ENCODE data around the gene CHMP1B.

CHMP1B gene

DNA sequence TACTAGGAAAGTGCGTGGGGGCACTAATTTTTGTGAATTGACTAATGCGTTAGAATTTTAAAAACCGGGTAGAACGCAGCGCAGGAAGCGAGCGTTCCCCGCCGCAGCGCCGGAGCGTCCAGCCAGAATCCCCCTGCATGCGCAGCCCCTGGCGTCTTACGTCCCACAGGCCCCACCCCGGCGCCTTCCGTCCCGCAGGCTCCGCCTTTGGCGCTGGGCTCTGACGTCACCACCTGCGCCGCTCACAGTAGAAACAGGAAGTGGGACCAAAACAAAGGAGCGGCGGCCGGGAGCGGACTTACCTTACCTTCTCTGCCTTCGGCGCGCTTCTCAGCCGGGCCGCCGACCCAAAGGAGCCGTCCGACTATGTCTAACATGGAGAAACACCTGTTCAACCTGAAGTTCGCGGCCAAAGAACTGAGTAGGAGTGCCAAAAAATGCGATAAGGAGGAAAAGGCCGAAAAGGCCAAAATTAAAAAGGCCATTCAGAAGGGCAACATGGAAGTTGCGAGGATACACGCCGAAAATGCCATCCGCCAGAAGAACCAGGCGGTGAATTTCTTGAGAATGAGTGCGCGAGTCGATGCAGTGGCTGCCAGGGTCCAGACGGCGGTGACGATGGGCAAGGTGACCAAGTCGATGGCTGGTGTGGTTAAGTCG, at the start of gene CHMP1B:
CHMP1B (plus strand) TSS at position 268 of the 660 bp plus-strand sequence; CDS start at position 367, 99 bp downstream.
- Mint-ChIP-seq H3K27ac (peak within 1 kb of the TSS; percentile 99), H3K4me1 (ENCODE audit: low read depth) (peaks cover 36% of the 10 kb centered on the region), H3K4me3 (peak within 1 kb of the TSS; percentile 100), H3K36me3 (ENCODE audit: low read depth) (peaks cover 32% of the 10 kb centered on the region), H3K9me3 (no peaks in the 10 kb centered on the region), H3K27me3 (peaks cover 8% of the 10 kb centered on the region)
- intact Hi-C loops (cut with micrococcal nuclease) = loop anchor here (2.0 kb wide), 3 partner anchors 58 to 458 kb away; partner anchors contain the start of genes IMPA2, MPPE1 and TUBB6

DNA sequence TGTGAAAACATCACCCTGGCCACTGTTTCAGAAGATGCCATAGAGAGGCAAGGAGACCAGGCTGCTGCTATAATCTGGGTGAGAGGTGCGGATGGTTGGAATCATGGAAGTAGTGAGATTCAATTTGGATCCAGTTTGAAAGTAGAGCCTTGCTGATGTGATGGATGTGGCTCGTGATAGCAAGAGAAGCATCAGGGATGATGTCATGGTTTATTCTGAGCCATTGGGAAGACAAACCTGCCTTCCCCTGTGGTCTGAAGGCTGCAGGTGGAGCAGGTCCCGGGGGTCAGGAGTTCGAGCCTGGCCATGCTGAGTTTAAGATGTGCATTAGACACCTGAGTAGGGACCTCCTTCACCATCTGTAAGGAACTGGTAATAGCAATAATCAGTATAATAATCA, 49.6 kb upstream of the CHMP1B start:
- intact Hi-C loops (cut with micrococcal nuclease) = no loop called here
- Mint-ChIP-seq H3K4me3 (no peak overlapping the region), H3K36me3 (ENCODE audit: low read depth) (no peaks in the 10 kb centered on the region), H3K27me3 (peaks cover 8% of the 10 kb centered on the region), H3K9me3 (no peaks in the 10 kb centered on the region), H3K27ac (no peak overlapping the region), H3K4me1 (ENCODE audit: low read depth) (no peaks in the 10 kb centered on the region)

- no peaks in the 10 kb centered on the region for H3K36me3 Mint-ChIP-seq (ENCODE audit: low read depth)
- intact Hi-C loops (cut with micrococcal nuclease) = no loop called here
- no peaks in the 10 kb centered on the region for H3K4me1 Mint-ChIP-seq (ENCODE audit: low read depth)
- peaks cover 8% of the 10 kb centered on the region for H3K27me3 Mint-ChIP-seq
- no peak overlapping the region for H3K4me3 Mint-ChIP-seq
- no peak overlapping the region for H3K27ac Mint-ChIP-seq
- H3K9me3 Mint-ChIP-seq = no peaks in the 10 kb centered on the region
Measured at GRCh38 chr18:11802158-11802557, 49.1 kb upstream of the CHMP1B start.

GRCh38 chr18:11802586-11802985, 48.6 kb upstream of the CHMP1B start:
- H3K4me3 Mint-ChIP-seq = no peak overlapping the region
- H3K27me3 Mint-ChIP-seq = peaks cover 5% of the 10 kb centered on the region
- H3K9me3 Mint-ChIP-seq = no peaks in the 10 kb centered on the region
- H3K36me3 Mint-ChIP-seq (ENCODE audit: low read depth) = no peaks in the 10 kb centered on the region
- no peak overlapping the region for H3K27ac Mint-ChIP-seq
- intact Hi-C loops (cut with micrococcal nuclease) = no loop called here
- no peaks in the 10 kb centered on the region for H3K4me1 Mint-ChIP-seq (ENCODE audit: low read depth)

- H3K4me1 Mint-ChIP-seq (ENCODE audit: low read depth) = no peaks in the 10 kb centered on the region
Measured at GRCh38 chr18:11807233-11807632, 44.0 kb upstream of the CHMP1B start.

DNA sequence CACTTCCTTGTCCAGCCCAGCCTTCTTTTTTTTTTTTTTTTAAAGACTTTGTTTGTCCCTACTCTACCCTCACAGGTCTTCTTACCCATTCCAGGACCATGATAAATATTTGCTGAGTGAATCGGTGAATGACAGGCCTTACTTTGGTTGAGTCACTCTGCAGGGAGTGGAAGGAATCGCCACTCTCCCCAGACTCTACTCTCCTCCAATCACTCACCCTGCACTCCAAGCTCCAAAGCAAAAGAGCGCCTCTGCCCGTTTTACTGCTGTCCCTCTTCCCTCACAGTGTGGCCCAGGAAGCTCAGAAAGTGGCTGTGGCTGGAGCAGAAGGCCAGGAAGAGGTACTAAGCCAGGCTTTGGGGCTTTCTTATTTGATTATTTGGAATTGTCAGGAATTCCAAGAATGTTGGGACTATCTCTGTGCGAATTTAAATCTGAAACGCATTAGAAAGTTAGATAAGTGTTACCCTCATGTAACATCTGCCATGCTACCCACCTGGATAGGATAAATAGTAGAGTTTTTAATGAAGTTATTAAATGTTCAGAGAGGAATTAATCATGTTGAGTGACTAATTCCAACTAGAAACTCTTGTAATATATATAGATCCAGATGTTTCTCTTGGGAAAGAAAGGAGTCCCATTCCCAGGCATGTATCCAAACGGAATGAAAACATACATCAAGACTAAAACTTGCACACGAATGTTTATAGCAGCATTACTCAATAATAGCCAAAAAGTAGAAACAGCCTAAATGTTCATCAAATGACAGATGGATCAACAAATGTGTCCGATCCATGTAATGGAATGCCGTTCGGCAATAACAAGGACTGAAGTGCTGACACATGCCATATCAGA, 43.0 kb upstream of the CHMP1B start:
- H3K9me3 Mint-ChIP-seq = no peaks in the 10 kb centered on the region
- intact Hi-C loops (cut with micrococcal nuclease) = no loop called here
- no peaks in the 10 kb centered on the region for H3K36me3 Mint-ChIP-seq (ENCODE audit: low read depth)
- no peak overlapping the region for H3K4me3 Mint-ChIP-seq
- H3K4me1 Mint-ChIP-seq (ENCODE audit: low read depth) = no peaks in the 10 kb centered on the region
- peaks cover 6% of the 10 kb centered on the region for H3K27me3 Mint-ChIP-seq
- H3K27ac Mint-ChIP-seq = no peak overlapping the region

More at GRCh38 chr18:11807233-11807632, 44.0 kb upstream of the CHMP1B start:
- peaks cover 6% of the 10 kb centered on the region for H3K27me3 Mint-ChIP-seq
- H3K27ac Mint-ChIP-seq = no peak overlapping the region
- H3K9me3 Mint-ChIP-seq = no peaks in the 10 kb centered on the region
- intact Hi-C loops (cut with micrococcal nuclease) = no loop called here
- no peaks in the 10 kb centered on the region for H3K36me3 Mint-ChIP-seq (ENCODE audit: low read depth)
- H3K4me3 Mint-ChIP-seq = no peak overlapping the region

DNA sequence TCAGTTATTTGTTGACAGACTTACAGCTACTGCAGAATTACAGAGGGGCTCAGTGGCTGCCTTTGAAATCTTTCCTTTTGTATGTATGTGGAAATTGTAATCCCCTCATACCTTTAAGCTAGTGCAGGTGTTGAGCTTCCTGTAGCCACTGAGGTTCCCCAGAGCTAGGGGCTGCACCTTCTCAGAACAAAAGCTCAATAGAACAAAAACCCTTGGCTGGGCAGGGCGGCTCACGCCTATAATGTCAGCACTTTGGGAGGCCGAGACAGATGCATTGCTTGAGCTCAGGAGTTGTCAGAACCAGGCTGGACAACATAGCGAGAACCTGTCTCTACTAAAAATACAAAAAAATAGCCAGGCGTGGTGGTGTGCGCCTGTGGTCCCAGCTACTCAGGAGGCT, 41.3 kb upstream of the CHMP1B start:
- Mint-ChIP-seq H3K4me3 (no peak overlapping the region), H3K27me3 (peaks cover 6% of the 10 kb centered on the region), H3K27ac (no peak overlapping the region), H3K4me1 (ENCODE audit: low read depth) (no peaks in the 10 kb centered on the region), H3K9me3 (no peaks in the 10 kb centered on the region), H3K36me3 (ENCODE audit: low read depth) (no peaks in the 10 kb centered on the region)
- intact Hi-C loops (cut with micrococcal nuclease) = no loop called here

GRCh38 chr18:11810379-11810778, 40.8 kb upstream of the CHMP1B start:
- no peak overlapping the region for H3K27ac Mint-ChIP-seq
- H3K36me3 Mint-ChIP-seq (ENCODE audit: low read depth) = no peaks in the 10 kb centered on the region
- H3K9me3 Mint-ChIP-seq = no peaks in the 10 kb centered on the region
- peaks cover 6% of the 10 kb centered on the region for H3K27me3 Mint-ChIP-seq
- intact Hi-C loops (cut with micrococcal nuclease) = no loop called here
- H3K4me1 Mint-ChIP-seq (ENCODE audit: low read depth) = no peaks in the 10 kb centered on the region
- H3K4me3 Mint-ChIP-seq = no peak overlapping the region

DNA sequence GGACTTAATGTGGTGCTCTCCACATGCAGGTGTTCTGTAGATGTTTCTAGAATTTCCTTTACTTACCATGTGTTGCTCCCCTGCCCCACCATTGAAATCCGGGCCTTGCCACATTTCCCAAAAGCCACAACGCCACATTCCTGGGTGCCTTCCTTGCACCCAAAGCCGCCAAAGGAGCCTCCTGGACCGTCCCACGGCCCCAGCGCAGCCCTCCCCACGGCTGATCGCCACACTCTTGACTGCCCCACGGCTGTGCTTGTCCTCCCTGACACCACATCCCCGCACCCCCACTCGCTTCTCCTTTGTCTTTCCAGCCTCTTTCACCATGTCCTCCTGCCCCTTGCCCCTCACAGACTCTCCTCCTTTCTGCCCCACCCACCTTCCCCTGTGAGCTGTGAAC, 40.2 kb upstream of the CHMP1B start:
- H3K27me3 Mint-ChIP-seq = peaks cover 4% of the 10 kb centered on the region
- no peak overlapping the region for H3K4me3 Mint-ChIP-seq
- H3K36me3 Mint-ChIP-seq (ENCODE audit: low read depth) = no peaks in the 10 kb centered on the region
- no peaks in the 10 kb centered on the region for H3K4me1 Mint-ChIP-seq (ENCODE audit: low read depth)
- intact Hi-C loops (cut with micrococcal nuclease) = no loop called here
- H3K27ac Mint-ChIP-seq = no peak overlapping the region
- H3K9me3 Mint-ChIP-seq = no peaks in the 10 kb centered on the region

DNA sequence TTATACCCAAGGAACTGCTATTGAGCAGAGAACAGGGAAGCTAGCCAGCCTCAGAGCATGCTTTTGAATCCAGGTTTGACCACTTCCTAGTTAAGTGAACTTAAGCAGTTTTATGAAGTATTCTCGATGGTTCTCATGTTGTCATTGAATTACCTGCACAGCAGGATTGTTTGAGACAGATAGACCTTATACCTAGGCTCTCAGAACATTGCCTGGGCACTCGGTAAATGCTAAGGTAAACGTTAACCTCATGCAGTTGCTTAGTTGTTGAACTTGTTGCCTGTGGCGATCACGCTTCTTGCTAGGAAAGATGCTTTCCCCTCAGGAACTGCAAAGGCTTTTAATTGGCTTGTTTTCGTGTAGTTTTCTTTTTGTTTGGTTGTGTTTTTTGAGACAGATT, 34.0 kb upstream of the CHMP1B start:
- Mint-ChIP-seq H3K36me3 (ENCODE audit: low read depth) (no peaks in the 10 kb centered on the region), H3K27ac (no peak overlapping the region), H3K27me3 (peaks cover 4% of the 10 kb centered on the region), H3K4me3 (no peak overlapping the region), H3K9me3 (no peaks in the 10 kb centered on the region), H3K4me1 (ENCODE audit: low read depth) (no peaks in the 10 kb centered on the region)
- intact Hi-C loops (cut with micrococcal nuclease) = no loop called here

DNA sequence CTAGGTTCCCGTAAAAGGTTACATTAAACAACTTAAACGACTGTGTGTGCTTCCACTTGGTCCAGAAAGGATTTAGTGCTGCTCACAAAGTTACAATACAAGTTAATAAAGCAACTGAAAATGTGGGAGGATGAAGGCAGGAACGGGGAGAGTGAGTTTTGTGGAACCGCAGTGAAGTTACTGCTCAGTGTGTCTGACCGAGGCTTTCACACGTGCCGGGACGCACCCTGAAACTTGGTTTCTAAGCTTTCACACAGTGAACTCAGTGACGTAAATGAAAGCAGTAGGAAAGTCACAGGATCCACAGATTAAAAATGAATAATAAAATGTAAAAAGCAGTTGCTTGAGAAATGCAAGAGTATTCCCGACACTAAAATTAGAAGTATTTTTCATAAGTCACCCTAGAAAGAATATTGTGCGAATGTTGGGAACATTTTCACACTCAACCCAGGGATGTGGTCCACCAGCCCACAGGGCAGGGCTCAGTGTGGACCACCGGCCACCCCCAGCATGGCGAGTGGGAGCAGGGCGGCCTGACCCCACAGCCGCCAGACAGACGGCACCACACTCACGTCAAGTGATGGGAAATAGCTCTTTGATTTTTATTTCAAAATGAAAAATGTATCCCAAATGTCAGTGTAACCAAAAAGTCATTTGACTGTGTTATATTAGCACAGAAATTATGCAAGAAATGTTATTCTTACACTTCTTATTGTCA, 32.6 kb upstream of the CHMP1B start:
- Mint-ChIP-seq H3K27ac (no peak overlapping the region), H3K36me3 (ENCODE audit: low read depth) (no peaks in the 10 kb centered on the region), H3K9me3 (no peaks in the 10 kb centered on the region), H3K4me3 (no peak overlapping the region), H3K27me3 (peaks cover 4% of the 10 kb centered on the region), H3K4me1 (ENCODE audit: low read depth) (no peaks in the 10 kb centered on the region)
- intact Hi-C loops (cut with micrococcal nuclease) = no loop called here

- Mint-ChIP-seq H3K4me3 (no peak overlapping the region), H3K27ac (no peak overlapping the region), H3K36me3 (ENCODE audit: low read depth) (no peaks in the 10 kb centered on the region), H3K4me1 (ENCODE audit: low read depth) (no peaks in the 10 kb centered on the region), H3K27me3 (peaks cover 4% of the 10 kb centered on the region), H3K9me3 (no peaks in the 10 kb centered on the region)
- intact Hi-C loops (cut with micrococcal nuclease) = no loop called here
Measured at GRCh38 chr18:11819938-11820337, 31.3 kb upstream of the CHMP1B start.

DNA sequence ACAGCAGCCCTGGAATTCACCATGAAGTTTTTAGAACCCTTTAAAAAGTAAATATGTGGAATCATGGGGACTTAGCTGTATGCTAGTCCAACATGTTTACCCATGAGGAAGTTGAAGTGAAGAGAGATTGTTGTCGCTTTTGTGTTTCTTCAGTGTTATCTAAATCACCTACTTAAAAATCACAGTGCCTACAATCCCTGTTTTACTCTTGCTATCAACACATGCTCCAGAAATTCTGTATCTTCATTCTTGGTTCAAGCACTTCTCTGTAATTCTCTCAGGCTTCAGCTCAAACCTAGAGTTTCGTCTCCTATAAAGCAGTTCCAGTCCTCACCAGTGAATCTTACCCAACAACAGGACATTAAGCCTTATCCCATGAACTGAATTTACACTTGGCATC, 30.5 kb upstream of the CHMP1B start:
- H3K36me3 Mint-ChIP-seq (ENCODE audit: low read depth) = no peaks in the 10 kb centered on the region
- H3K27ac Mint-ChIP-seq = no peak overlapping the region
- no peak overlapping the region for H3K4me3 Mint-ChIP-seq
- intact Hi-C loops (cut with micrococcal nuclease) = no loop called here
- H3K4me1 Mint-ChIP-seq (ENCODE audit: low read depth) = no peaks in the 10 kb centered on the region
- no peaks in the 10 kb centered on the region for H3K9me3 Mint-ChIP-seq
- peaks cover 4% of the 10 kb centered on the region for H3K27me3 Mint-ChIP-seq

- intact Hi-C loops (cut with micrococcal nuclease) = no loop called here
- Mint-ChIP-seq H3K27me3 (peaks cover 4% of the 10 kb centered on the region), H3K36me3 (ENCODE audit: low read depth) (no peaks in the 10 kb centered on the region), H3K27ac (no peak overlapping the region), H3K4me3 (no peak overlapping the region), H3K9me3 (no peaks in the 10 kb centered on the region), H3K4me1 (ENCODE audit: low read depth) (no peaks in the 10 kb centered on the region)
Measured at GRCh38 chr18:11821208-11821607, 30.0 kb upstream of the CHMP1B start.
